WERI-Rb-1 (cell line): Measurements from ENCODE around the gene CYP2C18.
"Not testable (repeated sequence)": the region's sequence is repeated elsewhere in the genome, so short reads cannot be mapped to it uniquely, and the experiment has no call there.

Experiments
- DNase-seq: peaks from one replicate; pipeline ENCODE4 v3.0.0-alpha.2; 2020
- H3K27ac ChIP-seq: fragments of 250-450 bp; sonication (Bioruptor Pico); 2 replicates; pipeline ENCODE4 v1.5.1; 2020; ENCODE audit warnings: mild to moderate bottlenecking, moderate library complexity
- H3K27me3 ChIP-seq: fragments of 250-450 bp; sonication (Bioruptor Pico); 2 replicates; pipeline ENCODE4 v1.5.1; 2021; ENCODE audit warnings: mild to moderate bottlenecking, low read depth, moderate library complexity; ENCODE audit not compliant: insufficient read depth, severe bottlenecking
- H3K36me3 ChIP-seq: fragments of 250-450 bp; sonication (Bioruptor Pico); 2 replicates; pipeline ENCODE4 v1.5.1; 2020; ENCODE audit warnings: mild to moderate bottlenecking, moderate library complexity
- H3K4me3 ChIP-seq: 2 replicates; pipeline ENCODE4 v1.5.1; 2011; ENCODE audit warnings: low read depth, mild to moderate bottlenecking, control low read depth, low read length
- H3K9me3 ChIP-seq: fragments of 250-450 bp; sonication (Bioruptor Pico); 2 replicates; pipeline ENCODE4 v1.5.1; 2021; ENCODE audit warnings: mild to moderate bottlenecking, moderate library complexity; ENCODE audit not compliant: severe bottlenecking
- TF ChIP-seq, protein P1 (sequence below): IDR thresholded peaks from 2 replicates; pipeline ENCODE4 v1.5.1; 2011; ENCODE audit warnings: low read depth, mild to moderate bottlenecking, control low read depth, inconsistent platforms, low read length

The CYP2C18 gene

DNA sequence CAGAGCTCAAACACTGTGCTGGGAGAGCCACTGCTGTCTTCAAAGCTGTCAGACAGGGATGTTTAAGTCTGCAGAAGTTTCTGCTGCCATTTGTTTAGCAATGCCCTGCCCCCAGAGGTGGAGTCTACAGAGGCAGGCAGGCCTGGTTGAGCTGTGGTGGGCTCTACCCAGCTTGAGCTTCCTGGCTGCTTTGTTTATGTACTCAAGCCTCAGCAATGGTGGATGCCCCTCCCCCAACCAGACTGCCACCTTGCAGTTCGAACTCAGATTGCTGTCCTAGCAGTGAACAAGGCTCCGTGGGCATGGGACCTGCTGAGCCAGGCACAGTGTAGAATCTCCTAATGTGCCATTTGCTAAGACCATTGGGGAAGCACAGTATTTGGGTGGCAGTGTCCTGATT, 74.4 kb downstream of the CYP2C18 start:
- Histone ChIP-seq H3K27me3 (peaks cover 14% of the 10 kb centered on the region), H3K4me3 (no peak overlapping the region), H3K9me3 (peaks cover 4% of the 10 kb centered on the region), H3K36me3 (no peaks in the 10 kb centered on the region), H3K27ac (no peak overlapping the region)
- no peak for DNase-seq
- TF ChIP-seq, protein P1, sequence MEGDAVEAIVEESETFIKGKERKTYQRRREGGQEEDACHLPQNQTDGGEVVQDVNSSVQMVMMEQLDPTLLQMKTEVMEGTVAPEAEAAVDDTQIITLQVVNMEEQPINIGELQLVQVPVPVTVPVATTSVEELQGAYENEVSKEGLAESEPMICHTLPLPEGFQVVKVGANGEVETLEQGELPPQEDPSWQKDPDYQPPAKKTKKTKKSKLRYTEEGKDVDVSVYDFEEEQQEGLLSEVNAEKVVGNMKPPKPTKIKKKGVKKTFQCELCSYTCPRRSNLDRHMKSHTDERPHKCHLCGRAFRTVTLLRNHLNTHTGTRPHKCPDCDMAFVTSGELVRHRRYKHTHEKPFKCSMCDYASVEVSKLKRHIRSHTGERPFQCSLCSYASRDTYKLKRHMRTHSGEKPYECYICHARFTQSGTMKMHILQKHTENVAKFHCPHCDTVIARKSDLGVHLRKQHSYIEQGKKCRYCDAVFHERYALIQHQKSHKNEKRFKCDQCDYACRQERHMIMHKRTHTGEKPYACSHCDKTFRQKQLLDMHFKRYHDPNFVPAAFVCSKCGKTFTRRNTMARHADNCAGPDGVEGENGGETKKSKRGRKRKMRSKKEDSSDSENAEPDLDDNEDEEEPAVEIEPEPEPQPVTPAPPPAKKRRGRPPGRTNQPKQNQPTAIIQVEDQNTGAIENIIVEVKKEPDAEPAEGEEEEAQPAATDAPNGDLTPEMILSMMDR, result no peak

GRCh38 chr10:94760586-94761178, 77.2 kb downstream of the CYP2C18 start:
- TF ChIP-seq, protein P1, result no peak
- Histone ChIP-seq H3K27me3 (peaks cover 17% of the 10 kb centered on the region), H3K4me3 (no peak overlapping the region), H3K27ac (no peak overlapping the region), H3K9me3 (no peaks in the 10 kb centered on the region), H3K36me3 (no peaks in the 10 kb centered on the region)
- DNase-seq, result no peak

DNA sequence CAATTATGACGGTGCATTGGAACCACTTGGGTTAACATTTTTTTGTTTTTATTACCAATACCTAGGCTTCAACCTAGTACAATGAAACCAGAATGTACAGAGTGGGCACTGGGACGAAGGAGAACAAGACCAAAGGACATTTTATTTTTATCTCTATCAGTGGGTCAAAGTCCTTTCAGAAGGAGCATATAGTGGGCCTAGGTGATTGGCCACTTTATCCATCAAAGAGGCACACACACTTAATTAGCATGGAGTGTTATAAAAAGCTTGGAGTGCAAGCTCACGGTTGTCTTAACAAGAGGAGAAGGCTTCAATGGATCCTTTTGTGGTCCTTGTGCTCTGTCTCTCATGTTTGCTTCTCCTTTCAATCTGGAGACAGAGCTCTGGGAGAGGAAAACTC, 78.9 kb downstream of the CYP2C18 start, which contains the start of gene CYP2C19:
CYP2C19 (plus strand) TSS at position 289 of the 400 bp plus-strand sequence; CDS start at position 314, 25 bp downstream.
- TF ChIP-seq, protein P1, result no peak
- Histone ChIP-seq H3K27me3 (peaks cover 17% of the 10 kb centered on the region), H3K4me3 (no peak within 1 kb of the TSS), H3K9me3 (no peaks in the 10 kb centered on the region), H3K27ac (no peak within 1 kb of the TSS), H3K36me3 (no peaks in the 10 kb centered on the region)
- no peak for DNase-seq

DNA sequence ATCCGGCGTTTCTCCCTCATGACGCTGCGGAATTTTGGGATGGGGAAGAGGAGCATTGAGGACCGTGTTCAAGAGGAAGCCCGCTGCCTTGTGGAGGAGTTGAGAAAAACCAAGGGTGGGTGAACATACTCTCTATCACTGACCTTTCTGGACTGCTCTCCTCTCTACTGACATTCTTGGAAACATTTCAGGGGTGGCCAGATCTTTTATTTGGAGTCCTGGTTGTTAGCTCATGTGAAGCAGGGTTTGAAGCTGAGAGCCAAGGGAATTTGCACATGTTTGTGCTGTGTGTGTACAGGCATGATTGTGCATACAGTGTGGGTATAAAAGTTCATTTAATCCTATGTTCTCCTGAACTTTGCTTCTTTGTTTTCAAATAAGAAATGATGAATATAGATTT, 91.9 kb downstream of the CYP2C18 start:
- H3K27me3 ChIP-seq, result peaks cover 30% of the 10 kb centered on the region
- not testable (repeated sequence) for H3K36me3 ChIP-seq, DNase-seq, H3K9me3 ChIP-seq, H3K4me3 ChIP-seq, H3K27ac ChIP-seq

GRCh38 chr10:94777886-94778458, 94.4 kb downstream of the CYP2C18 start:
- Histone ChIP-seq H3K36me3 (no peaks in the 10 kb centered on the region), H3K27me3 (peaks cover 33% of the 10 kb centered on the region), H3K9me3 (no peaks in the 10 kb centered on the region), H3K27ac (no peak overlapping the region), H3K4me3 (no peak overlapping the region)
- TF ChIP-seq, protein P1, result no peak
- no peak for DNase-seq

DNA sequence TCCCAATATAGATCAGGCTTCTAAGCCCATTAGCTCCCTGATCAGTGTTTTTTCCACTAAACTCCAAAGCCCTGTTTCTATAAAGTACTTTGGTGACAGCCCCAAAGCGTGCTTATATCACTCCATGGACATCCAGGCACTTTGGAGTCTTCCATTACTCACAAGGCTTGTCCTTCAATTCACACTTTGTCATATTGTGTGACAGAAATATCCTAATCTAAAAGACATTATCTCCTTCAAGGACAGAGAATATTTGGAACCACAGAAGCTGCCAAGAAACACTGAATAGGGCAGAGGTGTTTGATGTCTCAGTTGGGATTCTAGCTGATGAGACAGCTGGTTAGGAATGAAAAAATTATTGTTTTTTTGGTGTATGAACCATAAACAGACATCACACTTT, 97.3 kb downstream of the CYP2C18 start:
- H3K9me3 ChIP-seq, result no peaks in the 10 kb centered on the region
- H3K4me3 ChIP-seq, result no peak overlapping the region
- no peak for DNase-seq
- peaks cover 28% of the 10 kb centered on the region for H3K27me3 ChIP-seq
- H3K27ac ChIP-seq, result no peak overlapping the region
- H3K36me3 ChIP-seq, result no peaks in the 10 kb centered on the region
- TF ChIP-seq, protein P1, result no peak
